GM19351 (cell line): ENCODE measurements around the gene RRP1B.
"Not testable (repeated sequence)": the region's sequence is repeated elsewhere in the genome, so short reads cannot be mapped to it uniquely, and the experiment has no call there.

Source experiments
- ATAC-seq: cut with Tn5 transposase; IDR thresholded peaks from one replicate; pipeline ENCODE4 v1.9.1; 2021; ENCODE audit warnings: mild to moderate bottlenecking, moderate library complexity; ENCODE audit not compliant: unreplicated experiment

The RRP1B gene

GRCh38 chr21:43639470-43640353 is 19.6 kb upstream of the RRP1B start:
- no peak for ATAC-seq

GRCh38 chr21:43640400-43640799 is 19.0 kb upstream of the RRP1B start:
- ATAC-seq: no peak

GRCh38 chr21:43643193-43643592 is 16.2 kb upstream of the RRP1B start:
- ATAC-seq: no peak

GRCh38 chr21:43644071-43644470 is 15.3 kb upstream of the RRP1B start:
- ATAC-seq: no peak

- no peak for ATAC-seq
Measured at GRCh38 chr21:43644609-43645008, 14.8 kb upstream of the RRP1B start.

- no peak for ATAC-seq
Measured at GRCh38 chr21:43645136-43645891, 14.0 kb upstream of the RRP1B start.

- no peak for ATAC-seq
Measured at GRCh38 chr21:43645976-43646375, 13.4 kb upstream of the RRP1B start.

GRCh38 chr21:43646550-43647260 is 12.7 kb upstream of the RRP1B start:
- ATAC-seq: peak; percentile 57

- no peak for ATAC-seq
Measured at GRCh38 chr21:43648171-43648570, 11.2 kb upstream of the RRP1B start.

- ATAC-seq: not testable (repeated sequence)
Measured at GRCh38 chr21:43651926-43652325, 7.4 kb upstream of the RRP1B start.

- no peak for ATAC-seq
Measured at GRCh38 chr21:43652616-43653015, 6.7 kb upstream of the RRP1B start.

GRCh38 chr21:43653626-43654025 is 5.7 kb upstream of the RRP1B start:
- ATAC-seq: no peak

GRCh38 chr21:43654806-43655489 is 4.4 kb upstream of the RRP1B start:
- ATAC-seq: no peak

GRCh38 chr21:43657355-43658087 is 1.8 kb upstream of the RRP1B start:
- no peak for ATAC-seq

GRCh38 chr21:43658088-43658741 is 1.1 kb upstream of the RRP1B start:
- no peak for ATAC-seq

GRCh38 chr21:43658769-43659135 is 608 bp upstream of the RRP1B start:
- no peak for ATAC-seq

- ATAC-seq: no peak
Measured at GRCh38 chr21:43662286-43662685, 2.9 kb downstream of the RRP1B start.

GRCh38 chr21:43663033-43663432 is 3.7 kb downstream of the RRP1B start:
- no peak for ATAC-seq

GRCh38 chr21:43664358-43664757 is 5.0 kb downstream of the RRP1B start:
- ATAC-seq: no peak

GRCh38 chr21:43665879-43666278 is 6.5 kb downstream of the RRP1B start:
- ATAC-seq: no peak
